ENCODE data around the gene RPTOR.

DNA sequence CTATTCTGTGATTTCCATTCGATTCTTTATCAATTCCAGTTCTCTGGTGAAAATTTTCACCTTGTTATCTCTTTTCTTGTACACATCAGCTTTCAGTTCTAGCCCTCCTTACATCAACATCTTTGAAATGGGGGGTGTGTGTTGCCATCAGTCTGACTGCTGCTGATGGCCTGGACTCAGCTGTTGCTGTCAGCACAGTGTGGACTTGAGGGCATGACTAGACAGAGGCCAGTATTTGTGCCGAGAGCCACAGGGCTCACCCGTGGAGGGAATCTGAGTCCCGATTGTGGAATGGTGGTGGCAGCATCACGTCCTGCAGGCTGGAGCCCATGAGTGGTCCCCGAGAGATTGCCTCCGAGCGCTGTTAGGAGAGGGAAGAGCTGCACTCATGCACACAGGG, 114.2 kb downstream of the RPTOR start:
- TF ChIP-seq, protein P1, sequence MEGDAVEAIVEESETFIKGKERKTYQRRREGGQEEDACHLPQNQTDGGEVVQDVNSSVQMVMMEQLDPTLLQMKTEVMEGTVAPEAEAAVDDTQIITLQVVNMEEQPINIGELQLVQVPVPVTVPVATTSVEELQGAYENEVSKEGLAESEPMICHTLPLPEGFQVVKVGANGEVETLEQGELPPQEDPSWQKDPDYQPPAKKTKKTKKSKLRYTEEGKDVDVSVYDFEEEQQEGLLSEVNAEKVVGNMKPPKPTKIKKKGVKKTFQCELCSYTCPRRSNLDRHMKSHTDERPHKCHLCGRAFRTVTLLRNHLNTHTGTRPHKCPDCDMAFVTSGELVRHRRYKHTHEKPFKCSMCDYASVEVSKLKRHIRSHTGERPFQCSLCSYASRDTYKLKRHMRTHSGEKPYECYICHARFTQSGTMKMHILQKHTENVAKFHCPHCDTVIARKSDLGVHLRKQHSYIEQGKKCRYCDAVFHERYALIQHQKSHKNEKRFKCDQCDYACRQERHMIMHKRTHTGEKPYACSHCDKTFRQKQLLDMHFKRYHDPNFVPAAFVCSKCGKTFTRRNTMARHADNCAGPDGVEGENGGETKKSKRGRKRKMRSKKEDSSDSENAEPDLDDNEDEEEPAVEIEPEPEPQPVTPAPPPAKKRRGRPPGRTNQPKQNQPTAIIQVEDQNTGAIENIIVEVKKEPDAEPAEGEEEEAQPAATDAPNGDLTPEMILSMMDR (IDR thresholded peaks at IDR 0.05; ENCODE audit: borderline replicate concordance, extremely low read depth, low read length, poor library complexity, severe bottlenecking), result no peak
- no peak for TF ChIP-seq EZH2 (IDR thresholded peaks at IDR 0.05; ENCODE audit: borderline replicate concordance, low read depth, low read length, severe bottlenecking)
